Activated naive CD4-positive, alpha-beta T cell (primary cell): ENCODE results near the gene MYH14.

Source experiments
- DNase-seq, 4 experiments: peaks; one replicate each; lab custom pipeline; 2025; lab: John Stamatoyannopoulos, UW

MYH14 gene

DNA sequence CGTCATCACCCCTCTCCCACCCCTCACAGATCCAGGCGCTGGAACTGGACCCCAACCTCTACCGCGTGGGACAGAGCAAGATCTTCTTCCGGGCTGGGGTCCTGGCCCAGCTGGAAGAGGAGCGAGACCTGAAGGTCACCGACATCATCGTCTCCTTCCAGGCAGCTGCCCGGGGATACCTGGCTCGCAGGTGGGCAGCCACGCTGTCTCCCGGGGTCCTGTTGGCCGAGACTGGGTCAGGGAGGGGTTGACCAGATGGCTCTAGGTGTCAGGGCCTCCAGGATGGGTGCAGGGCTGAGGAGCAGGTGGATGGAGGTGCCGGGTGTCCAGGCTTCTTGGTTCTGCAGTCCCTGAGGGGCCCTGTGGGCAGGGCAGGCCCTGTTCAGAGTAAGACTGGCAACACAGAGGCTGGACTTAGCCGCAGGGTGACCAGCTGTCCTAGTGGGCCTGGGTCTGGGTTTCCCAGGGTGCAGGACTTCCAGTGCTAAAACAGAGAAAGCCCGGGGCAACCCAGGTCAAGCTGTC is 58.1 kb downstream of the MYH14 start:
- no peak for DNase-seq

DNA sequence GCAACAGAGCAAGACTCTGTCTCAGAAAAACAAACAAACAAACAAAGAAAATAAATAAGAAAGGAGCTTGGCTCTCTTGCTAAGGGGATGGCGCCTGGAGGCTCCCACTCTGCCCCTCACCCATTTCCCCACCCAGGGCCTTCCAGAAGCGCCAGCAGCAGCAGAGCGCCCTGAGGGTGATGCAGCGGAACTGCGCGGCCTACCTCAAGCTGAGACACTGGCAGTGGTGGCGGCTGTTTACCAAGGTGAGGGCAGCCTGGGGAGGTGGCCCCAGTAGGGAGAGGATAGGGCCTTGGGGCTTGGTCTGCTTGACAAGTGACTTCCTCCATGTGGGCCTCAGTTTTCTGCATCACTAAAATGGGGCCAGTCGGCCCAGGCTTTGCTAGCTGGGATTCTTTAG is 59.8 kb downstream of the MYH14 start:
- DNase-seq: no peak

- DNase-seq: no peak
Observed at GRCh38 chr19:50264483-50265186, 61.2 kb downstream of the MYH14 start.

DNA sequence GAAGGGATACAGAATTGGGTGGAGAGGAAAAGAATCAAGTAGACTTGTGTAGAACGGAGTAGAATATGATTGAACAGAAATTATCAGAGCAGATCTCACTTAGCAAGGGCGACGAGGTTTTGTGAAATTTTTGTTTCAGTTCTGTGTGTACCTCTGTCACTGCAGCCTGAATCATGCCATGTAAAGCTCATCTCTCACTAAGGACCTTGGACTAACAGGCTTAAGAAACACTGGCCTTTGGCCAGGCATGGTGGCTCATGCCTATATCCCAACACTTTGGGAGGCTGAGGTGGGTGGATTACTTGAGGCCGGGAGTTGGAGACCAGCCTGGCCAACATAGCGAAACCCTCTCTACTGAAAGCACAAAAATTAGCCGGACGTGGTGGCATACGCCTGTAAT is 62.6 kb downstream of the MYH14 start:
- DNase-seq: no peak

GRCh38 chr19:50266896-50267295 is 63.5 kb downstream of the MYH14 start:
- DNase-seq: no peak

- DNase-seq: no peak
Observed at GRCh38 chr19:50268041-50268440, 64.6 kb downstream of the MYH14 start.

GRCh38 chr19:50268501-50268900 is 65.1 kb downstream of the MYH14 start:
- no peak for DNase-seq

DNA sequence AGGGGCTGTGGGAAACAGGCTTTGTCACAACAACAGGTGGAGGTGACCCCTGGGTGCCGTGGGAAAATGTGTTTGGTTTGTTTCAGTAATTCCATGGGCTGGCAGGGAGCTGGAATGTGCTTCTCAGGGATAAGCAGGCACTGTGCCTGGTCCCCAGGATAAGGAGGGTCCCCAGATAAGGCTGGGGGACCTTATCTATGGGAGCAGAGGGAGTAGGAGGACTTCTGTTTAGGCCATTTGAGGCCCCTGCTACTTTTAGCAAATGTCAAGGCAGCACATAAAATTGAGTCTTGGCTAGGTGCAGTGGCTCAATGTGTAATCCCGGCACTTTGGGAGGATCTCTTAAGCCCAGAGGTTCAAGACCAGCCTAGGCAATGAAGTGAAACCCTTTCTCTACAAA is 66.2 kb downstream of the MYH14 start:
- DNase-seq: no peak

DNA sequence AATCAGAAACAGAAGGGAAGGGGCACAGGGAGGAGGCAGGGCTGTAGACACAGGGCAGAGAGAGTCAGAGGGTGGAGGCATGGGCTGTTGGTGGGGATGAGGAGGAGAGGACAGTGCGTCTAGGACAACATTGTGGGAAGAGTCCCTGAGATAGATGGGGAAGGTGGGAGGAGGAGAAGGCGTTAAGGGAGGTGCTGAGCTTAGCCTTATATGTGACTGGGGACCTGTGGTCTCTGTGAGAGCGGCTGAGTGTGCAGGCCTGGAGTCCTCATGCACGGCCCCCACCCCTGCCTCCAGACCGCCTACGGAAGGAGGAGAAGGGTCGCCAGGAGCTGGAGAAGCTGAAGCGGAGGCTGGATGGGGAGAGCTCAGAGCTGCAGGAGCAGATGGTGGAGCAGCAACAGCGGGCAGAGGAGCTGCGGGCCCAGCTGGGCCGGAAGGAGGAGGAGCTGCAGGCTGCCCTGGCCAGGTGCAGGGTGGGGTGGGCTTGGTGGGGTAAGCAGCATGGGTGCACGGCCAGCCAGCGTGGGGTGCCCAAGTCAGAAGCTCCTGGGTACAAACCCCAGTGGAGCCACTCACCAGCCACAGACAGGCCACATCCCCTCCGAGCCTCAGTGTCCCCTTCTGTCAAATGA is 69.0 kb downstream of the MYH14 start:
- DNase-seq: no peak

GRCh38 chr19:50273821-50274220 is 70.4 kb downstream of the MYH14 start:
- DNase-seq: no peak

DNA sequence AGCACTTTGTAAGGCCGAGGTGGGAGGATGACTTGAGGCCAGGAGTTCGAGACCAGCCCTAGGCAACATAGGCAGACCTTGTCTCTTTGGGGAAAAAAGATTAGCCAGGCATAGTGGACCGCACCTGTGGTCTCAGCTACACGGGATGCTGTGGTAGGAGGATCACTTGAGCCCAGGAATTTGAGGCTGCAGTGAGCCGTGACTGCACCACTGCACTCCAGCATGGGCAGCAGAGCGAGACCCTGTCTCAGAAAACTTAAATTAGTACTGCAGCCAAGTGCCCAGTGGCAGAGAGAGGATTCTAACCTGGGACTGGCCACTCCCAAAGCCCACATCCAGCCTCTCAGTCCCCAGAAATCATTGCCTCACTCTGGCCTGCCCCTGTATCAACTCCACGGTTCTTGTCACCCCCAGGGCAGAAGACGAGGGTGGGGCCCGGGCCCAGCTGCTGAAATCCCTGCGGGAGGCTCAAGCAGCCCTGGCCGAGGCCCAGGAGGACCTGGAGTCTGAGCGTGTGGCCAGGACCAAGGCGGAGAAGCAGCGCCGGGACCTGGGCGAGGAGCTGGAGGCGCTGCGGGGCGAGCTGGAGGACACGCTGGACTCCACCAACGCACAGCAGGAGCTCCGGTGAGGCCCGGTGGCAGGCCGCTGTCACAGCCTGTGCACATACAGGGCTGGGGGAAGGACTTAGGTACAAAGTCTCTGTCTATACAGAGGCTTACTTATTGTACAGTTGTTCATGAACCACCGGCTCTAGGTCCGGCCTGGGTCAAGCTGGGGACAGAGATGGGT is 72.4 kb downstream of the MYH14 start:
- DNase-seq: no peak

- DNase-seq: no peak
Observed at GRCh38 chr19:50276370-50277063, 73.1 kb downstream of the MYH14 start.

GRCh38 chr19:50277966-50278580 is 74.7 kb downstream of the MYH14 start:
- DNase-seq: no peak

- no peak for DNase-seq
Observed at GRCh38 chr19:50280074-50280473, 76.7 kb downstream of the MYH14 start.

DNA sequence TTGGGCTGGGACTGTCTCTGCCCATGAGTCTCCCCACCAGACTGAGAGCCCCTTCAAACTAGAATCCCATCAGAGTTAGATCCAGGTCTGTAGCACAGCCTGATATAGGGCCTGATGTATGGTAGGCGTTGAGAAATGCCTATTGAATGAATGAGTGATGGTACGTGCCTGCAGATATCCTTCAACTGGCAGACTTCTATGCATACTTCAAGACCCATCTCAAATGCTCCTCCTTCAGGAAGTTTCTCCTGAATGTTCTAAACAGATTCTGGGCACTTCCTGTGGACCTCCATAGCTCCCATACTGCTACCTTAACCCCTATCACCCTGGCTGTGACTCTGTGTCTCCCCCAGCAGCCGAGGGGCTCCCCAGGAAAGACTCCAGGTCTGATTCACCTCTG is 77.6 kb downstream of the MYH14 start:
- DNase-seq: no peak

DNA sequence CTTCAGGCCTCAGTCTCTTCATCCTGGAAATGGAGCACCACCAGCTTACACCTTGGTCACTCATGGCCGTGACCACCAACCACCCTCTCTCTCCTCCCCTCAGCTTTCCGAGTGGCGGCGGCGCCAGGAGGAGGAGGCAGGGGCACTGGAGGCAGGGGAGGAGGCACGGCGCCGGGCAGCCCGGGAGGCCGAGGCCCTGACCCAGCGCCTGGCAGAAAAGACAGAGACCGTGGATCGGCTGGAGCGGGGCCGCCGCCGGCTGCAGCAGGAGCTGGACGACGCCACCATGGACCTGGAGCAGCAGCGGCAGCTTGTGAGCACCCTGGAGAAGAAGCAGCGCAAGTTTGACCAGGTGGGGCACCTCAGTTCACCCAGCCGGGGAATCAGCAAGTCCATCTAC is 78.1 kb downstream of the MYH14 start:
- no peak for DNase-seq

GRCh38 chr19:50285833-50286232 is 82.4 kb downstream of the MYH14 start:
- DNase-seq: no peak

GRCh38 chr19:50286443-50286842 is 83.0 kb downstream of the MYH14 start:
- no peak for DNase-seq

GRCh38 chr19:50287331-50287730 is 83.9 kb downstream of the MYH14 start:
- no peak for DNase-seq

GRCh38 chr19:50288954-50289353 is 85.5 kb downstream of the MYH14 start:
- no peak for DNase-seq

GRCh38 chr19:50290011-50290410 is 86.6 kb downstream of the MYH14 start:
- DNase-seq: no peak

DNA sequence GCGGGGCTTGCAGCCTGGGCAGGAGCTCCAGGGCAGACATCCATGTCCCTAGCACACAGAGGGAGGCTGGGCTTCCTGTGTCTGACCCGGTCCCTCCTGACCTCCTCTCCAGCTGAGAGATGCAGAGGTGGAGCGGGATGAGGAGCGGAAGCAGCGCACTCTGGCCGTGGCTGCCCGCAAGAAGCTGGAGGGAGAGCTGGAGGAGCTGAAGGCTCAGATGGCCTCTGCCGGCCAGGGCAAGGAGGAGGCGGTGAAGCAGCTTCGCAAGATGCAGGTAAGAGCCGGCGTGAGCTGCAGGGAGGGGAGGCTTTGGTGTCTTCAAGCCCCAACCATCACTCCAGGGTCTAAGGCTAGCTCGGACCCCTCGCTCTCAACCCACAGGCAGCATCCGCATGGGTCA is 87.4 kb downstream of the MYH14 start:
- DNase-seq: no peak
